BJ (cell line): Measurements from ENCODE around the gene KCMF1. TPM values are rescaled to one million over a fixed set of nuclear protein-coding genes. Genes with fewer than 3 reads are reported as not detected.

Source experiments
- CTCF ChIA-PET: fragments of 350-600 bp; formaldehyde crosslinking; extraction: SDS; loops from one replicate; lab custom pipeline; 2021; ENCODE audit warnings: antibody characterized with exemption, inconsistent platforms; lab: Yijun Ruan, JAX
- POLR2A ChIA-PET: fragments of 300-600 bp; sonication (Branson Sonifier 250); formaldehyde crosslinking; extraction: SDS; loops from one replicate; lab custom pipeline; 2021; ENCODE audit warnings: antibody characterized with exemption; lab: Charles Lee
- DNase-seq: peaks from one replicate; pipeline ENCODE4 v3.0.0-alpha.2; 2011; ENCODE audit warnings: low read depth
- H3K27me3 ChIP-seq: 2 replicates; pipeline ENCODE4 v1.6.0; 2011; ENCODE audit warnings: low read length; ENCODE audit not compliant: control insufficient read depth, insufficient read depth
- H3K36me3 ChIP-seq: 2 replicates; pipeline ENCODE4 v1.5.1; 2011; ENCODE audit warnings: low read length; ENCODE audit not compliant: control insufficient read depth, insufficient read depth
- H3K4me3 ChIP-seq: 2 replicates; pipeline ENCODE4 v1.5.1; 2011; ENCODE audit warnings: low read depth, mild to moderate bottlenecking, control low read depth, low read length
- CTCF ChIP-seq: IDR thresholded peaks from 2 replicates; pipeline ENCODE4 v1.5.1; 2011; ENCODE audit warnings: low read depth, mild to moderate bottlenecking, control low read depth, inconsistent platforms, low read length, moderate library complexity; ENCODE audit not compliant: insufficient read depth
- polyA plus RNA-seq: library from polyadenylated mRNA; depleted of rRNA; stranded (reverse); fragments of >200 nt; gene quantifications from 2 replicates; pipeline ENCODE4 v1.2.3, GENCODE V29; 2011

The KCMF1 gene
- polyA plus RNA-seq, 1 experiment: 83.3 TPM

- no peak overlapping the region for H3K4me3 ChIP-seq
- TF ChIP-seq CTCF: no peak
- H3K27me3 ChIP-seq: no peaks in the 10 kb centered on the region
- CTCF ChIA-PET: interaction anchor here (1.0 to 3.5 kb wide), 5 partner anchors 33 to 265 kb away, joined by 3 to 15 read pairs (median 3); no protein-coding TSS in a partner anchor
- no peak for DNase-seq
- H3K36me3 ChIP-seq: peaks cover 11% of the 10 kb centered on the region
- POLR2A ChIA-PET: no interaction called here
These were observed 62.4 kb downstream of the KCMF1 start for GRCh38 chr2:85033388-85033787.

- Histone ChIP-seq H3K4me3 (no peak overlapping the region), H3K27me3 (no peaks in the 10 kb centered on the region), H3K36me3 (peaks cover 11% of the 10 kb centered on the region)
- no peak for TF ChIP-seq CTCF
- DNase-seq: no peak
- ChIA-PET POLR2A (no interaction called here), CTCF (interaction anchor here (1.0 to 3.5 kb wide), 5 partner anchors 32 to 265 kb away, joined by 3 to 15 read pairs (median 3); no protein-coding TSS in a partner anchor)
These were observed 63.2 kb downstream of the KCMF1 start for GRCh38 chr2:85034158-85034557.

- no peak for DNase-seq
- no peak for TF ChIP-seq CTCF
- Histone ChIP-seq H3K4me3 (no peak overlapping the region), H3K36me3 (peaks cover 7% of the 10 kb centered on the region), H3K27me3 (no peaks in the 10 kb centered on the region)
- ChIA-PET CTCF (interaction anchor here (1.6 kb wide), 1 partner anchor 11 kb away, joined by 4 read pairs; no protein-coding TSS in a partner anchor), POLR2A (no interaction called here)
These were observed 66.7 kb downstream of the KCMF1 start for GRCh38 chr2:85037622-85038021.

- POLR2A ChIA-PET: no interaction called here
- H3K4me3 ChIP-seq: no peak overlapping the region
- H3K36me3 ChIP-seq: peaks cover 8% of the 10 kb centered on the region
- CTCF ChIA-PET: interaction anchor here (1.3 kb wide), 1 partner anchor 256 kb away, joined by 3 read pairs; no protein-coding TSS in a partner anchor
- no peaks in the 10 kb centered on the region for H3K27me3 ChIP-seq
- no peak for TF ChIP-seq CTCF
- DNase-seq: no peak
These were observed 71.4 kb downstream of the KCMF1 start for GRCh38 chr2:85042330-85042729.

GRCh38 chr2:85048534-85048933, 77.6 kb downstream of the KCMF1 start:
- Histone ChIP-seq H3K4me3 (no peak overlapping the region), H3K36me3 (peaks cover 14% of the 10 kb centered on the region), H3K27me3 (no peaks in the 10 kb centered on the region)
- no peak for DNase-seq
- ChIA-PET POLR2A (no interaction called here), CTCF (interaction anchor here (1.0 to 1.2 kb wide), 2 partner anchors 10 to 237 kb away, joined by 3 to 4 read pairs; no protein-coding TSS in a partner anchor)
- TF ChIP-seq CTCF: no peak
